Stimulated activated CD8-positive, alpha-beta memory T cell treated with anti-CD3 and anti-CD28 coated beads, Interleukin-4, amount 100 ng/mL, for 48 hours (primary cell): ENCODE measurements around the gene GJB2.
A peak's percentile ranks its signal among the peaks of the same experiment; 100 is the strongest.

Experiments used
- DNase-seq: peaks from one replicate; pipeline ENCODE4 v3.0.0-alpha.2; 2020

GJB2 gene

GRCh38 chr13:20192158-20192835, 441 bp downstream of the GJB2 start:
- DNase-seq = peak; percentile 35

- no peak for DNase-seq
Observed at GRCh38 chr13:20191311-20192157, 1.2 kb downstream of the GJB2 start.

- no peak for DNase-seq
Observed at GRCh38 chr13:20190481-20191310, 2.0 kb downstream of the GJB2 start.

DNA sequence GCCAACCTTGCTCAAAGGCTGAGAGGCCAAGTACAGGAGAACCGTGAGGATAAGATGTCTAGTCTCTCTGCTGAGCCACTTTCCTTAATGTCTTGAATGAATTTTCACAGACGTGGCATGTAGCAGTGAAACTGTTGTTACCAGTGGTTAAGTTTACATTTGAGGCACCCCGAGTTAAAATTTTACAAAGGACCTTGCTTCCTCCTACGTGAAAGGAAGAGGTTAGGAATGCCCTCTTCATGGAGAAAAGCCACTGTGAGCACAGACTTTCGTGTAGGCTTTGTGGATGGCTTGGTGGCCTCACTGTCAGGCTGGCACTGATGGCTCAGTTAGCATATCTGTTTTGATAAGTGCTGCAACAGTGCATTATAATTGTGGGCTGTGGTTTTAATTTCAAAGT, 2.7 kb downstream of the GJB2 start:
- DNase-seq = no peak

DNA sequence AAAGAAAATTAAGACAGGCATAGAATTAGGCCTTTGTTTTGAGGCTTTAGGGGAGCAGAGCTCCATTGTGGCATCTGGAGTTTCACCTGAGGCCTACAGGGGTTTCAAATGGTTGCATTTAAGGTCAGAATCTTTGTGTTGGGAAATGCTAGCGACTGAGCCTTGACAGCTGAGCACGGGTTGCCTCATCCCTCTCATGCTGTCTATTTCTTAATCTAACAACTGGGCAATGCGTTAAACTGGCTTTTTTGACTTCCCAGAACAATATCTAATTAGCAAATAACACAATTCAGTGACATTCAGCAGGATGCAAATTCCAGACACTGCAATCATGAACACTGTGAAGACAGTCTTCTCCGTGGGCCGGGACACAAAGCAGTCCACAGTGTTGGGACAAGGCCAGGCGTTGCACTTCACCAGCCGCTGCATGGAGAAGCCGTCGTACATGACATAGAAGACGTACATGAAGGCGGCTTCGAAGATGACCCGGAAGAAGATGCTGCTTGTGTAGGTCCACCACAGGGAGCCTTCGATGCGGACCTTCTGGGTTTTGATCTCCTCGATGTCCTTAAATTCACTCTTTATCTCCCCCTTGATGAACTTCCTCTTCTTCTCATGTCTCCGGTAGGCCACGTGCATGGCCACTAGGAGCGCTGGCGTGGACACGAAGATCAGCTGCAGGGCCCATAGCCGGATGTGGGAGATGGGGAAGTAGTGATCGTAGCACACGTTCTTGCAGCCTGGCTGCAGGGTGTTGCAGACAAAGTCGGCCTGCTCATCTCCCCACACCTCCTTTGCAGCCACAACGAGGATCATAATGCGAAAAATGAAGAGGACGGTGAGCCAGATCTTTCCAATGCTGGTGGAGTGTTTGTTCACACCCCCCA, 3.8 kb downstream of the GJB2 start:
- no peak for DNase-seq

GRCh38 chr13:20186771-20187170, 6.0 kb downstream of the GJB2 start:
- no peak for DNase-seq

GRCh38 chr13:20185366-20186056, 7.2 kb downstream of the GJB2 start:
- no peak for DNase-seq

DNA sequence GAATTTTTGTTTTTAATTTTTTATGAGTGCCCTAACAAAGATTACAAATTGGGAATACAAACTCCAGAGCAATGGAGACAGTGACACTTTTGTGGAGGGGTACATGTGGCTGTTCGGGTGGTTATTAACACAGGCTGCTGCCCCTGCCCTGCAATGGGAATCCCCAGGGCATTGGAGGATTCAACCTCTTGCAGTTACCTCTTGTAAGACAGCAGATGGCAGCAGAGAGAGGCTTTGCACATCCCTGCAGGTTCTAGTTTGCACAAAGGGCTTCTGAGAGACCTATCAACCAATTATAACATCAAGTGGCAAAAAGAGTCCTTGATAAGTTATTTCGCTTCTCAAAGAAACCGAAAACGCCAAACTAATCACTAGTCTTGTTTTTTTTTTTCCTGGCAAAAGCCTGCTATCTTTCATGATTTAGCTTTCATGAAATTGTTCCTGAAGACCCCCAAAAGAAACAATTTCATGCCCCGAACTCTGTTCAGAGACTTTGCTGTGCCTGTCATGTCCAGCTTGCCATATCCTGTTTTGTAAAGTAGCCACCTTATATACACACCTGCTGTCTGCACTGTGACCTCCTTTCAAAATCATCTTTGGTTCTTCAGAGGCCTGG, 10.4 kb downstream of the GJB2 start:
- DNase-seq = peak; percentile 56

- no peak for DNase-seq
Observed at GRCh38 chr13:20181188-20181587, 11.6 kb downstream of the GJB2 start.

- no peak for DNase-seq
Observed at GRCh38 chr13:20178156-20178555, 14.6 kb downstream of the GJB2 start.

DNA sequence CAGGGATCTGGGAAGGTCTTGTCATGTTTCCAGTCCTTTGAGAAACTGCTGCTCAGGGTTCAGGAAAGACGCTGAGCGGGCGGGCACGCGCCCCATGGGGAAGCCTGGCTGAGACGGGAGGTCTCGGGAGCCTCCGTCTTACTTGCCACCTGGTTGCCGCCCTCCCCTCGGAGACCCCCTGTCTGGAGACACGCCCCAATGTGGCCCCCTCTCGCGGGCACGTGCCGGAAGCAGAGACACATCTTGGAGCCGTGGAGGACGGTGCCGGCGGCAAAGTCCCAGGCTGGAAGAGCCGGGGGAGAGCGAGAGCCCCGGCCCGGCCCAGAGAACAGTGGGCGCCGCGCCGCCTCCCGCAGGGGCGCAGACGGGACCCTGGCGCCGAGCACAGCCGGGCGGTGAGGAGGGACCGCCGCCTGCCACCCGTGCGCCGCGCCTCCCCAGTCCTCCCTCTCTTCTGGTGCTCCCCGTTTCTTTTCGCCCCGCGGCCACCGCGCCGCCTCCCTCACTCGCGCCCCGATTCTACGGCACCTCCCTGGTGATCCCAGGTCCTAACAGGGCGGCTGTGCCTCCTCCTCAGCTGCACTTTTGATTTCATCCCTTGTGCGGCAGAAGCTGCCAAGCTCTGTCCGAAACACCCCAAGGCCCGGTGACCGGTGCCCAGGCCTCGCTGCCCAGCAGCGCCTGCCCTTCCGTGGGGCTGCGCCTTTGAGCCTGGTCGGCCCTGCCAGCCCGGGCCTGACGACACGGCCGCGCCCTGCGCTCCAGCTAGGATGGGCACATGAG, 15.5 kb downstream of the GJB2 start:
- DNase-seq = no peak

DNA sequence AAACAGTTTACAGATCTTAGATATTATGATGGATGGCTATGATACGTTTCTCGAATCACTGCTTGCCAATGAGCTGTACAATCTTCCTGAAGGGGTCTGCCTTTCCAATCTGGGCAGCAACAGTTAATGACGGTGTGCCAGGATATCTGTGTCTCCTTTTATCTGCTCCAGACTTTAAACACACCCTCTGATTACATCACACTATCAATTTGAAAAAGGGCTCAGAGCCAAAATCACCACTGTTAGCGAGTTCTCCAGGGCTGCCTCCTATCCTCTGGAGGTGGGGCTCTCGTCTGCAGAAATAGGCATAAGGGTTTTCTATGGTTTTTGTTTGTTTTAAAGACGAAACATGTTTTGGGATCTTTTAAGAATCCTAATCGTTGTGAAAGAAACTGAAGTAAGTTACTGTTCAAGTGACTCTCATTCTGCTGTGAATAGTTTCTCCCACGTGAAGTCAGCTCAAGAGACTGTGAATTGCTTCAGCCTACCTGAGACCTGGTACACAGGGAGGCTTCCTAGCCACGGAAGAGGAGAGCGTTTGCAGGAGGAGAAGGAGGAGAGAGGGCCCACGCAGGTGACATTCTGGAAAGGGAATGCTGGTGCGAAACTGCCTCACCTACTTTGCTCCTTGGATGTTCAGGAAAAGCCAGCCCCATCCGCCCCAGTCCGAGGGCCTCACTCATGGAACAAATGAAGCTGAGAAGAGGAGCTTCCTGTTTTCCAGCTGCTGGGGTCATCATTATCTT, 16.7 kb downstream of the GJB2 start:
- DNase-seq = no peak

GRCh38 chr13:20175406-20175794, 17.3 kb downstream of the GJB2 start:
- no peak for DNase-seq

GRCh38 chr13:20174656-20175405, 17.9 kb downstream of the GJB2 start:
- peak; percentile 79 for DNase-seq

GRCh38 chr13:20173116-20173746, 19.5 kb downstream of the GJB2 start:
- DNase-seq = no peak

DNA sequence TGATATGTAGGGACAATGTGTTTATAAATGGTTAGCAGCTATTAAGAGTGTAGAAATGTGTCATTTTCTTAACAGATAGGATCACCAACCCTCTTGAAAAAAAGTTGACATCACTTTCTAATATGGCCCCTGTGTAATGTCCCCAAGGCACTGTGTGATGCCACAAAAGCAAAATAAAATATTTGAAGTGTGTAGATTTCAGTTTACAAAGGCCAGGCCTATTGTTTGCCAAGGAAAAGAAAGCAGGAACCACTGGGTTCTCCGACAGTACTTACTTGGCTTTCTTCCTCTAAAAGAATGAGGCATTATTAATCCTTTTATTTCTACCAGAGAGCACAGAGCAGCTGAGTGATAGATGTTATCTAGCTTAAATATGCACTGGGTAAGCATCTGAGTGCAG, 21.4 kb downstream of the GJB2 start:
- no peak for DNase-seq

GRCh38 chr13:20170921-20171320, 21.8 kb downstream of the GJB2 start:
- no peak for DNase-seq

DNA sequence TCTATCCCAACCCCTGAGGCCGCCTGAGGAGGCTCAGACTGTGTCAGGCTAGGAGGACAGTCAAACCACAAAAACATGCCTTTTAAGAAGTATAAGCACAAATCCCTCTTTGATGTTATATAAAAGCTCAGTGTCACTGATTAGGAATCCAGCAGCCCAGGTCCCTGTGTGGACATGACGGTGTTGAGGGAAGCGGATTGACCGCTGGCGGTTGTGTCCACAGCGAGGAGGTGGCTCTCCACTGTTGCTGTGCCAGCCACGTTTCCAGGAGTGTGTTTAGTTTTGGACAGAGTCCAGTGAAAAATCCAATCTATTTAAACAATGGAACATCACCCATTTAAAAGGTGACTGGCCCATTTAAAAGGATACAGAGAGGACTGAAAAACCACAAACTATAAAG, 24.3 kb downstream of the GJB2 start:
- no peak for DNase-seq
